ENCODE data around the gene MICAL1.

Gene MICAL1

DNA sequence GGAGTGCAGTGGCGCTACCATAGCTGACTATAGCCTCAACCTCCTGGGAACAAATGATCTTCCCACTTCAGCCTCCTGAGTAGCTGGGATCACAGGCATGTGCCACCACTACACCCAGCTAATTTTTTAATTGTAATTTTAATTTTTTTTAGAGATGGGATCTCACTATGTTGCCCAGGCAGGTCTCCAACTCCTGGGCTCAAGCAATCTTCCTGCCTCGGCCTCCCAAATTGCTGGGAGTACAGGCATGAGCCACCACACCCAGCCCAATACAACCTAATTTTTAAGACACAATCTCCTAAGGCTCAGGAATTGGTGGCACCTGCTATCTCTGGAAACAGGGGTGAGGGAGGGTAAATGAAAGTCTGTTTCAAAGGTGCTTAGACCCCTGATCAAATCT lies 21.6 kb upstream of the MICAL1 start:
- no peak for DNase-seq (ENCODE audit: low read depth)
- no peak overlapping the region for H3K4me3 ChIP-seq (replicated peaks; ENCODE audit: low read depth, low read length)
- no peak for TF ChIP-seq CTCF (IDR thresholded peaks at IDR 0.05; ENCODE audit: low read length, missing control alignments)

DNA sequence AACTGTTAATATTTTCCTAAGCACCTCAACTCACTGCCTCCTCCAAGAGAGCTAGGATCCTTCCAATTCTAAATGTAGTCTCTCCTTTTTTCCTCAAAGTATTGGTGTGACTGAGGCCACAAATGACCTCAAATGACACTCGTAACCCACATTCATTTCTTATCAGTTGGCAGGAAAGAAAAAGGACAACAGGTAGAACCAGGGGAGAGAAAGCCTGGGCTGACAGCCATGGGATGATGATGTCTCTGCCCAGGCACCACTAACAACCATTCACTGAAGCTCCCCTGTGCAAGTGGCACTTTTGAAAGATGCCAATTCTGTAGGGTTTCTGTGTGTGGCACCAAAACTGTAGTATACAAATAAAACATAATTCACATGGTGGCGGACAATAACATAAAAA lies 20.1 kb upstream of the MICAL1 start:
- no peak for DNase-seq (ENCODE audit: low read depth)
- no peak for TF ChIP-seq CTCF (IDR thresholded peaks at IDR 0.05; ENCODE audit: low read length, missing control alignments)
- no peak overlapping the region for H3K4me3 ChIP-seq (replicated peaks; ENCODE audit: low read depth, low read length)

GRCh38 chr6:109474995-109475394 lies 19.4 kb upstream of the MICAL1 start:
- TF ChIP-seq CTCF (IDR thresholded peaks at IDR 0.05; ENCODE audit: low read length, missing control alignments), result no peak
- no peak overlapping the region for H3K4me3 ChIP-seq (replicated peaks; ENCODE audit: low read depth, low read length)
- no peak for DNase-seq (ENCODE audit: low read depth)

DNA sequence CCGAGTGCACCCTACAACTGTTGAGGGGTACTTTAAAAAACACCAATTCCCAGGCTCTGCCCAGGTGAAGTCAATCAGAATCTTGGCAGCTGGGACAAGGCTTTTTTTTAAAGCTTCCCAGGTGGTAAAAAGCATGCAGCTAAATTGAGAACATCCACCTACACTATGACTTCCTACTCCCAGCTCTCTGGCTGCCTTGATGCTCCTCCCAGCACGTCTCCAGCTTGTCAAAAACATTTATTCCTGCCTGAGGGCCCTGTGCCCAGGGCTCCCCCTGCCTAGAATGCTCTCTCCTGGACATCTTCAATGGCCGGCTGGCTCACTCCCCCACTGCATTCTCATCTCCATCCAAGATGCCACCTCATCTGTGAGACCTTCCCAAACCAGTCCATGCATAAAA lies 17.5 kb upstream of the MICAL1 start:
- TF ChIP-seq CTCF (IDR thresholded peaks at IDR 0.05; ENCODE audit: low read length, missing control alignments), result no peak
- no peak overlapping the region for H3K4me3 ChIP-seq (replicated peaks; ENCODE audit: low read depth, low read length)
- DNase-seq (ENCODE audit: low read depth), result no peak

- no peak for TF ChIP-seq CTCF (IDR thresholded peaks at IDR 0.05; ENCODE audit: low read length, missing control alignments)
- no peak overlapping the region for H3K4me3 ChIP-seq (replicated peaks; ENCODE audit: low read depth, low read length)
- no peak for DNase-seq (ENCODE audit: low read depth)
Observed at GRCh38 chr6:109472132-109472995, 16.8 kb upstream of the MICAL1 start.

DNA sequence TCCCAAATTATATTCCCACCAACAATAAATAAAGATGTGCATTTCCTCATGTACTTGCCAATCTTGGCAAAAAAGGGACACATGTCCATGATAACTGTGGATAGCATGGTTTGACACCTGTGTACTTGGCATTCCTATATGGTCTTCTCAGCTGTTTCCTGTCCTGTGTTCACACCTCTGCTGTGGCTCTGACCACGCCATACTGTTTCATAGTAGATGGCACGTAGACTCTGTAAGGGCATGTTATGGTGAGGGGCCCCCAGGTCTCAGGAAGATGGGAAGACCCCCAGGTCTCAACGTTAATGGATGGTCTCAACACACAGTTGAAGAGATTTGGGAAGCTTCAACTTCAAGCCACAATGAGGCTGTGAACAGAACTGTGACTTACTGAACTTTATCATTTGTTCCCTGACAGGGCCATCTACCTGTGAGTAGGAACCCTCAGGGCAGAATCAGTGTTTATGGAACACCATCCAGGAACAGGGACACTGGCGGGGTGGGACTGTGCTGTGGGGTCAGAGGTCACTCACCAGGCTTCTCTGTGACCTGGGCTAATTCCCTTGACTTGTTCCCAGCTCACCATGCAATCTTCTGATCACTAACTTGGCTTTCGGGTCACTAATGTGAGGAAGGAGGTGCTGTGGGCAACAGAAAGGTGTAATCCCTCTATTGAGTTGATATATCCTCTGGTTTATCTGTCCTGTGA lies 15.7 kb upstream of the MICAL1 start:
- no peak for DNase-seq (ENCODE audit: low read depth)
- H3K4me3 ChIP-seq (replicated peaks; ENCODE audit: low read depth, low read length), result no peak overlapping the region
- TF ChIP-seq CTCF (IDR thresholded peaks at IDR 0.05; ENCODE audit: low read length, missing control alignments), result no peak

Measured in fibroblast of pulmonary artery (primary cell).